ENCODE measurements around the gene NEK4. TPM values are rescaled to one million over a fixed set of nuclear protein-coding genes. Genes with fewer than 3 reads are reported as not detected.
A peak's percentile ranks its signal among the peaks of the same experiment; 100 is the strongest.
"Not testable (repeated sequence)": the region's sequence is repeated elsewhere in the genome, so short reads cannot be mapped to it uniquely, and the experiment has no call there.

Gene NEK4
- total RNA-seq, 2 donors from 2014 or later, result 20.9 to 25.1 TPM

- ATAC-seq, result no peak
- no peak for DNase-seq
- intact Hi-C loops (cut with DNase I, micrococcal nuclease), result no loop called here
Measured at GRCh38 chr3:52756141-52756540, 14.6 kb downstream of the NEK4 start.

GRCh38 chr3:52754373-52754772 lies 16.4 kb downstream of the NEK4 start:
- ATAC-seq (no peak), DNase-seq (no peak)
- intact Hi-C loops (cut with DNase I, micrococcal nuclease), result no loop called here

- ATAC-seq (no peak), DNase-seq (no peak)
- intact Hi-C loops (cut with DNase I, micrococcal nuclease), result no loop called here
Measured at GRCh38 chr3:52752045-52752660, 18.6 kb downstream of the NEK4 start.

GRCh38 chr3:52743721-52744120 lies 27.0 kb downstream of the NEK4 start:
- DNase-seq (no peak), ATAC-seq (no peak)
- intact Hi-C loops (cut with DNase I, micrococcal nuclease), result no loop called here

GRCh38 chr3:52743152-52743551 lies 27.6 kb downstream of the NEK4 start:
- ATAC-seq (no peak), DNase-seq (no peak)
- intact Hi-C loops (cut with DNase I, micrococcal nuclease), result no loop called here

- ATAC-seq (peak; percentile 51), DNase-seq (no peak)
- intact Hi-C loops (cut with DNase I, micrococcal nuclease), result no loop called here
Measured at GRCh38 chr3:52742418-52743041, 28.2 kb downstream of the NEK4 start.

GRCh38 chr3:52739730-52740129 lies 31.0 kb downstream of the NEK4 start:
- ATAC-seq (peak; percentile 40), DNase-seq (no peak)
- intact Hi-C loops (cut with DNase I, micrococcal nuclease), result no loop called here

- ATAC-seq (no peak), DNase-seq (no peak)
- intact Hi-C loops (cut with DNase I, micrococcal nuclease), result no loop called here
Measured at GRCh38 chr3:52733256-52733891, 37.4 kb downstream of the NEK4 start.

- ATAC-seq, result no peak
- no peak for DNase-seq
- intact Hi-C loops (cut with DNase I, micrococcal nuclease), result no loop called here
Measured at GRCh38 chr3:52731590-52731989, 39.1 kb downstream of the NEK4 start.

GRCh38 chr3:52730681-52731080 lies 40.1 kb downstream of the NEK4 start:
- DNase-seq (no peak), ATAC-seq (no peak)
- intact Hi-C loops (cut with DNase I, micrococcal nuclease), result no loop called here

GRCh38 chr3:52728753-52729152 lies 42.0 kb downstream of the NEK4 start:
- intact Hi-C loops (cut with DNase I, micrococcal nuclease); ATAC-seq; DNase-seq: not testable (repeated sequence)

- ATAC-seq (peak; percentile 79), DNase-seq (no peak)
- intact Hi-C loops (cut with DNase I, micrococcal nuclease), result no loop called here
Measured at GRCh38 chr3:52724511-52724910, 46.2 kb downstream of the NEK4 start.

- no peak for ATAC-seq
- intact Hi-C loops (cut with DNase I, micrococcal nuclease), result no loop called here
- DNase-seq, result no peak
Measured at GRCh38 chr3:52723935-52724334, 46.8 kb downstream of the NEK4 start.

GRCh38 chr3:52722491-52722890 lies 48.2 kb downstream of the NEK4 start:
- intact Hi-C loops (cut with DNase I, micrococcal nuclease), result no loop called here
- ATAC-seq, result no peak

GRCh38 chr3:52721730-52722008 lies 49.1 kb downstream of the NEK4 start:
- ATAC-seq (no peak), DNase-seq (no peak)
- intact Hi-C loops (cut with DNase I, micrococcal nuclease), result no loop called here

More at GRCh38 chr3:52722491-52722890, 48.2 kb downstream of the NEK4 start:
- DNase-seq, result no peak

GRCh38 chr3:52721002-52721729 lies 49.6 kb downstream of the NEK4 start:
- ATAC-seq (no peak), DNase-seq (no peak)
- intact Hi-C loops (cut with DNase I, micrococcal nuclease), result no loop called here

GRCh38 chr3:52719618-52720017 lies 51.1 kb downstream of the NEK4 start:
- no peak for ATAC-seq
- intact Hi-C loops (cut with DNase I, micrococcal nuclease), result no loop called here
- DNase-seq, result no peak

- intact Hi-C loops (cut with DNase I, micrococcal nuclease), result no loop called here
- DNase-seq (no peak), ATAC-seq (no peak)
Measured at GRCh38 chr3:52715714-52716305, 54.9 kb downstream of the NEK4 start.

Measured in left colon (tissue), 2 donors.